Panc1 (cell line): Measurements from ENCODE around the gene SENP1. TPM values are rescaled to one million over a fixed set of nuclear protein-coding genes. Genes with fewer than 3 reads are reported as not detected.

ENCODE experiments used
- ATAC-seq: fragments of 200-7000 bp; cut with Tn5 transposase; 2 replicates; pipeline ENCODE4 v1.9.1; 2020; ENCODE audit warnings: mild to moderate bottlenecking, moderate library complexity
- BruUV-seq: library from RNA; stranded (reverse); fragments of 400-500 nt; replicated peaks from 2 replicates; lab custom pipeline; 2021; lab: Mats Ljungman, UMichigan
- CTCF ChIA-PET: fragments of 300-600 bp; sonication (Branson Sonifier 250); formaldehyde crosslinking; loops from one replicate; lab custom pipeline; 2022; ENCODE audit warnings: antibody characterized with exemption; lab: Charles Lee
- POLR2A ChIA-PET: fragments of 300-600 bp; sonication (Branson Sonifier 250); formaldehyde crosslinking; loops from one replicate; lab custom pipeline; 2022; ENCODE audit warnings: antibody characterized with exemption; lab: Charles Lee
- DNase-seq: peaks from one replicate; pipeline ENCODE4 v3.0.0-alpha.2; 2010; ENCODE audit warnings: low read depth, low spot score
- H3K27ac ChIP-seq: 2 replicates; pipeline ENCODE4 v1.5.1; 2011; ENCODE audit warnings: mild to moderate bottlenecking, low read length, inconsistent platforms
- H3K27me3 ChIP-seq: fragments of 200-500 bp; sonication (Bioruptor generic); 2 replicates; pipeline ENCODE4 v1.6.0; 2014; ENCODE audit warnings: low read length, inconsistent platforms; ENCODE audit not compliant: control insufficient read depth, insufficient read depth
- H3K36me3 ChIP-seq: fragments of 200-500 bp; sonication (Bioruptor generic); 2 replicates; pipeline ENCODE4 v1.5.1; 2014; ENCODE audit warnings: inconsistent platforms, mild to moderate bottlenecking, low read length, moderate library complexity; ENCODE audit not compliant: control insufficient read depth, insufficient read depth
- H3K4me1 ChIP-seq: 2 replicates; pipeline ENCODE4 v1.5.1; 2011; ENCODE audit warnings: inconsistent platforms, mild to moderate bottlenecking, low read length, moderate library complexity; ENCODE audit not compliant: control insufficient read depth, insufficient read depth
- H3K4me3 ChIP-seq, 2 experiments: 2 replicates each; pipeline ENCODE4 v1.5.1; 2011 to 2012; ENCODE audit warnings: low read depth in 2 of 2, low read length in 2 of 2, mild to moderate bottlenecking in 2 of 2, inconsistent platforms in 1 of 2, moderate library complexity in 1 of 2
- H3K9me3 ChIP-seq: fragments of 200-500 bp; sonication (Bioruptor generic); 2 replicates; pipeline ENCODE4 v1.5.1; 2014; ENCODE audit warnings: low read depth, mild to moderate bottlenecking, inconsistent platforms, low read length, moderate library complexity; ENCODE audit not compliant: control insufficient read depth, insufficient read depth
- POLR2AphosphoS5 ChIP-seq: IDR thresholded peaks from 2 replicates; pipeline ENCODE4 v1.6.1; 2012; ENCODE audit warnings: mild to moderate bottlenecking, low read depth, low read length, moderate library complexity
- SIN3A ChIP-seq: IDR thresholded peaks from 2 replicates; pipeline ENCODE4 v1.6.1; 2012; ENCODE audit warnings: low read depth, mild to moderate bottlenecking, low read length, moderate library complexity, borderline replicate concordance; ENCODE audit not compliant: insufficient read depth
- TCF7L2 ChIP-seq: IDR thresholded peaks from 2 replicates; pipeline ENCODE4 v1.6.1; 2011; ENCODE audit warnings: mild to moderate bottlenecking, low read depth, low read length, inconsistent platforms
- in situ Hi-C: cut with HindIII; loops from 2 replicates; pipeline ENCODE4 v1.10.0; 2016; ENCODE audit warnings: low sequenced_read_pairs, low pct_unique_long_range_greater_than_20kb
- intact Hi-C: fragments of 100-400 bp; cut with micrococcal nuclease; formaldehyde crosslinking; loops from one replicate; pipeline ENCODE4 v1.10.0; 2022; ENCODE audit not compliant: unreplicated experiment
- total RNA-seq: library from RNA; stranded (reverse); gene quantifications from one replicate; pipeline ENCODE4 v1.2.1, GENCODE V29; 2021; ENCODE audit not compliant: unreplicated experiment
- TF ChIP-seq, protein P1 (sequence below), 2 experiments: IDR thresholded peaks; 2 replicates each; pipeline ENCODE4 v1.6.1; 2011 to 2012; ENCODE audit warnings: low read depth in 2 of 2, control low read depth in 1 of 2, low read length in 1 of 2, mild to moderate bottlenecking in 1 of 2, moderate library complexity in 1 of 2; ENCODE audit not compliant: insufficient read depth in 1 of 2
- TF ChIP-seq, protein P2 (sequence below): fragments of 450-650 bp; IDR thresholded peaks from 2 replicates; pipeline ENCODE4 v1.5.1; 2017; ENCODE audit warnings: mild to moderate bottlenecking

The SENP1 gene
- total RNA-seq, 1 experiment from 2014 or later = 35.2 TPM

DNA sequence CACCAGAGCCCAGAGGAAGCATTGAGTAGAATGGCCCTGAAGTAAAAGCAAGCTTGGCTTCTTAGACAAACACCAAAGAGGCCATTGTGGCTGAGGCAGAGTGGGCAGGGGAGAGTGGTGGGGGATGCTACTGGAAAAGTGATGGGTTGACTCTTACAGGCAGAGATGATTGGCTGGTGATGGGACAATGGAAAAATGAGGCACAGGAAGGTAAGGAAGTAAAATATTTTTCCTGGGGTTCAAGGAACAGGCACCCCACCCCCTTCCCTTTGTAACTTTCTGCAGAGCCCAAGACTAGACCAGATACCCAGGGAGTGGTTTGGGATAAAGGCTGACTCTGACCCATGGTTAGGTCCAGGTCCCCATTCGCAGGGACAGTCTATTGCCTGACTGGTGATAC lies 66.7 kb downstream of the SENP1 start:
- DNase-seq (no peak), ATAC-seq (no peak)
- intact Hi-C loops (no loop called here), in situ Hi-C loops (no loop called here)
- Histone ChIP-seq H3K4me1 (no peaks in the 10 kb centered on the region), H3K36me3 (no peaks in the 10 kb centered on the region; the same call in 1 of the 2 replicates), H3K27ac (no peak overlapping the region), H3K27me3 (no peaks in the 10 kb centered on the region), H3K4me3 (no peak overlapping the region), H3K9me3 (no peaks in the 10 kb centered on the region)
- BruUV-seq = no TSS peak
- POLR2A ChIA-PET = no interaction called here
- TF ChIP-seq TCF7L2 (no peak), SIN3A (no peak)
- TF ChIP-seq, protein P1, sequence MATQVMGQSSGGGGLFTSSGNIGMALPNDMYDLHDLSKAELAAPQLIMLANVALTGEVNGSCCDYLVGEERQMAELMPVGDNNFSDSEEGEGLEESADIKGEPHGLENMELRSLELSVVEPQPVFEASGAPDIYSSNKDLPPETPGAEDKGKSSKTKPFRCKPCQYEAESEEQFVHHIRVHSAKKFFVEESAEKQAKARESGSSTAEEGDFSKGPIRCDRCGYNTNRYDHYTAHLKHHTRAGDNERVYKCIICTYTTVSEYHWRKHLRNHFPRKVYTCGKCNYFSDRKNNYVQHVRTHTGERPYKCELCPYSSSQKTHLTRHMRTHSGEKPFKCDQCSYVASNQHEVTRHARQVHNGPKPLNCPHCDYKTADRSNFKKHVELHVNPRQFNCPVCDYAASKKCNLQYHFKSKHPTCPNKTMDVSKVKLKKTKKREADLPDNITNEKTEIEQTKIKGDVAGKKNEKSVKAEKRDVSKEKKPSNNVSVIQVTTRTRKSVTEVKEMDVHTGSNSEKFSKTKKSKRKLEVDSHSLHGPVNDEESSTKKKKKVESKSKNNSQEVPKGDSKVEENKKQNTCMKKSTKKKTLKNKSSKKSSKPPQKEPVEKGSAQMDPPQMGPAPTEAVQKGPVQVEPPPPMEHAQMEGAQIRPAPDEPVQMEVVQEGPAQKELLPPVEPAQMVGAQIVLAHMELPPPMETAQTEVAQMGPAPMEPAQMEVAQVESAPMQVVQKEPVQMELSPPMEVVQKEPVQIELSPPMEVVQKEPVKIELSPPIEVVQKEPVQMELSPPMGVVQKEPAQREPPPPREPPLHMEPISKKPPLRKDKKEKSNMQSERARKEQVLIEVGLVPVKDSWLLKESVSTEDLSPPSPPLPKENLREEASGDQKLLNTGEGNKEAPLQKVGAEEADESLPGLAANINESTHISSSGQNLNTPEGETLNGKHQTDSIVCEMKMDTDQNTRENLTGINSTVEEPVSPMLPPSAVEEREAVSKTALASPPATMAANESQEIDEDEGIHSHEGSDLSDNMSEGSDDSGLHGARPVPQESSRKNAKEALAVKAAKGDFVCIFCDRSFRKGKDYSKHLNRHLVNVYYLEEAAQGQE (IDR thresholded peaks at IDR 0.05; ENCODE audit: insufficient read depth in 1 of 2, low read depth in 2 of 2, low read length in 1 of 2) = no peak
- TF ChIP-seq, protein P2, sequence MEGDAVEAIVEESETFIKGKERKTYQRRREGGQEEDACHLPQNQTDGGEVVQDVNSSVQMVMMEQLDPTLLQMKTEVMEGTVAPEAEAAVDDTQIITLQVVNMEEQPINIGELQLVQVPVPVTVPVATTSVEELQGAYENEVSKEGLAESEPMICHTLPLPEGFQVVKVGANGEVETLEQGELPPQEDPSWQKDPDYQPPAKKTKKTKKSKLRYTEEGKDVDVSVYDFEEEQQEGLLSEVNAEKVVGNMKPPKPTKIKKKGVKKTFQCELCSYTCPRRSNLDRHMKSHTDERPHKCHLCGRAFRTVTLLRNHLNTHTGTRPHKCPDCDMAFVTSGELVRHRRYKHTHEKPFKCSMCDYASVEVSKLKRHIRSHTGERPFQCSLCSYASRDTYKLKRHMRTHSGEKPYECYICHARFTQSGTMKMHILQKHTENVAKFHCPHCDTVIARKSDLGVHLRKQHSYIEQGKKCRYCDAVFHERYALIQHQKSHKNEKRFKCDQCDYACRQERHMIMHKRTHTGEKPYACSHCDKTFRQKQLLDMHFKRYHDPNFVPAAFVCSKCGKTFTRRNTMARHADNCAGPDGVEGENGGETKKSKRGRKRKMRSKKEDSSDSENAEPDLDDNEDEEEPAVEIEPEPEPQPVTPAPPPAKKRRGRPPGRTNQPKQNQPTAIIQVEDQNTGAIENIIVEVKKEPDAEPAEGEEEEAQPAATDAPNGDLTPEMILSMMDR = no peak
- CTCF ChIA-PET = no interaction called here

DNA sequence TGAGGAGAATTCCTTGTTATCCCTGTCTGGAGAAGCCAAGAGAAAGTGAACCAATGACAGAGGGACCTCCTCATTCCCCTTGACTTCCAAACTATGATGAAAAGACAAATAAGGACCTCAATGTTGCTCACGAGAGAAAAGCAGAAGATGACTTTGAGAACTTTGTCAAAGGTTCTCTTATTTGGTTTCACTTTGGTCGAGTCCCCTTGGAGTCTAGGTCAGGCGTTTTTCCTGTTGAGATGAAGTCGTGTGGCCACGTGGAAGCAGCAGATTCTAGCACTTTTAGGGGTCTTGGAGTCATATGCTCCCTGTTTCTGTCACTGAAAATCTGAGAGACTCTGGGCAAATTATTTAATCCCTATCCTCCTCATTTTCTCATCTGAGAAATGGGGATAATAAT lies 67.8 kb downstream of the SENP1 start:
- POLR2A ChIA-PET = no interaction called here
- in situ Hi-C loops (no loop called here), intact Hi-C loops (no loop called here)
- TF ChIP-seq SIN3A (no peak), POLR2AphosphoS5 (no peak), TCF7L2 (no peak)
- TF ChIP-seq, protein P1 (IDR thresholded peaks at IDR 0.05; ENCODE audit: insufficient read depth in 1 of 2, low read depth in 2 of 2, low read length in 1 of 2) = no peak
- TF ChIP-seq, protein P2 = no peak
- no peak overlapping the region for H3K4me3 ChIP-seq
- DNase-seq = no peak
- H3K27me3 ChIP-seq = no peaks in the 10 kb centered on the region
- H3K4me1 ChIP-seq = no peaks in the 10 kb centered on the region
- CTCF ChIA-PET = no interaction called here
- ATAC-seq = no peak
- H3K9me3 ChIP-seq = no peaks in the 10 kb centered on the region
- BruUV-seq = no TSS peak
- H3K36me3 ChIP-seq = no peaks in the 10 kb centered on the region
- no peak overlapping the region for H3K27ac ChIP-seq
